Measurements from ENCODE around the gene OR56A1. TPM values are rescaled to one million over a fixed set of nuclear protein-coding genes. Genes with fewer than 3 reads are reported as not detected.

Gene OR56A1
- total RNA-seq, 2 donors from 2014 or later, result not detected

- Histone ChIP-seq H3K4me3 (no peak overlapping the region), H3K27ac (no peak overlapping the region)
- WGBS, result 78% methylated on average over 5 of the region's 5 CpGs
Measured at GRCh38 chr11:6062691-6063358, 32.3 kb upstream of the OR56A1 start.

GRCh38 chr11:6061475-6061874 is 30.9 kb upstream of the OR56A1 start:
- no peak for TF ChIP-seq POLR2AphosphoS5 (IDR thresholded peaks at IDR 0.05)
- no peak for TF ChIP-seq POLR2A (IDR thresholded peaks at IDR 0.05)
- TF ChIP-seq CTCF (IDR thresholded peaks at IDR 0.05), result no peak
- Histone ChIP-seq H3K9me3 (no peaks in the 10 kb centered on the region), H3K27me3 (replicated peaks; ENCODE audit: insufficient read depth) (no peaks in the 10 kb centered on the region), H3K4me3 (no peak overlapping the region), H3K27ac (no peak overlapping the region), H3K4me1 (replicated peaks) (no peaks in the 10 kb centered on the region), H3K36me3 (no peaks in the 10 kb centered on the region)
- 77% methylated on average over 3 of the region's 3 CpGs for WGBS
- intact Hi-C loops (cut with DNase I), result no loop called here
- no peak for DNase-seq (ENCODE audit: low spot score)

More at GRCh38 chr11:6062691-6063358, 32.3 kb upstream of the OR56A1 start:
- H3K27me3 ChIP-seq (replicated peaks; ENCODE audit: insufficient read depth), result no peaks in the 10 kb centered on the region
- no peak for TF ChIP-seq CTCF (IDR thresholded peaks at IDR 0.05)
- TF ChIP-seq POLR2AphosphoS5 (IDR thresholded peaks at IDR 0.05), result no peak
- TF ChIP-seq POLR2A (IDR thresholded peaks at IDR 0.05), result no peak
- no peak for DNase-seq (ENCODE audit: low spot score)
- H3K36me3 ChIP-seq, result no peaks in the 10 kb centered on the region
- no peaks in the 10 kb centered on the region for H3K4me1 ChIP-seq (replicated peaks)
- no peaks in the 10 kb centered on the region for H3K9me3 ChIP-seq
- intact Hi-C loops (cut with DNase I), result no loop called here

GRCh38 chr11:6057452-6057851 is 26.9 kb upstream of the OR56A1 start:
- Histone ChIP-seq H3K36me3 (no peaks in the 10 kb centered on the region), H3K9me3 (no peaks in the 10 kb centered on the region), H3K27ac (no peak overlapping the region), H3K27me3 (replicated peaks; ENCODE audit: insufficient read depth) (no peaks in the 10 kb centered on the region), H3K4me3 (no peak overlapping the region), H3K4me1 (replicated peaks) (no peaks in the 10 kb centered on the region)
- 86% methylated on average over 8 of the region's 8 CpGs for WGBS
- intact Hi-C loops (cut with DNase I), result no loop called here
- DNase-seq (ENCODE audit: low spot score), result no peak
- no peak for TF ChIP-seq POLR2AphosphoS5 (IDR thresholded peaks at IDR 0.05)
- no peak for TF ChIP-seq POLR2A (IDR thresholded peaks at IDR 0.05)
- TF ChIP-seq CTCF (IDR thresholded peaks at IDR 0.05), result no peak

GRCh38 chr11:6055569-6055968 is 25.0 kb upstream of the OR56A1 start:
- no peaks in the 10 kb centered on the region for H3K9me3 ChIP-seq
- intact Hi-C loops (cut with DNase I), result no loop called here
- H3K36me3 ChIP-seq, result no peaks in the 10 kb centered on the region
- TF ChIP-seq POLR2AphosphoS5 (IDR thresholded peaks at IDR 0.05), result no peak
- TF ChIP-seq POLR2A (IDR thresholded peaks at IDR 0.05), result no peak
- no peak for TF ChIP-seq CTCF (IDR thresholded peaks at IDR 0.05)
- H3K27me3 ChIP-seq (replicated peaks; ENCODE audit: insufficient read depth), result no peaks in the 10 kb centered on the region
- no peaks in the 10 kb centered on the region for H3K4me1 ChIP-seq (replicated peaks)
- no peak for DNase-seq (ENCODE audit: low spot score)
- H3K27ac ChIP-seq, result no peak overlapping the region
- H3K4me3 ChIP-seq, result no peak overlapping the region

- no peak overlapping the region for H3K4me3 ChIP-seq
- no peaks in the 10 kb centered on the region for H3K36me3 ChIP-seq
- H3K27ac ChIP-seq, result no peak overlapping the region
- intact Hi-C loops (cut with DNase I), result no loop called here
- no peak for DNase-seq (ENCODE audit: low spot score)
- WGBS, result 70% methylated on average over 3 of the region's 3 CpGs
- no peak for TF ChIP-seq POLR2A (IDR thresholded peaks at IDR 0.05)
- TF ChIP-seq POLR2AphosphoS5 (IDR thresholded peaks at IDR 0.05), result no peak
- TF ChIP-seq CTCF (IDR thresholded peaks at IDR 0.05), result no peak
- H3K9me3 ChIP-seq, result no peaks in the 10 kb centered on the region
- H3K27me3 ChIP-seq (replicated peaks; ENCODE audit: insufficient read depth), result no peaks in the 10 kb centered on the region
- no peaks in the 10 kb centered on the region for H3K4me1 ChIP-seq (replicated peaks)
Measured at GRCh38 chr11:6052374-6052773, 21.8 kb upstream of the OR56A1 start.

Measured in prostate gland (tissue), 2 donors.